Measurements from ENCODE around the gene KIRREL3. TPM values are rescaled to one million over a fixed set of nuclear protein-coding genes. Genes with fewer than 3 reads are reported as not detected.

Gene KIRREL3
- total and polyA plus RNA-seq, 2 of the 8 experiments (the other 6 are each of a cell fraction or from before 2014, with no cell fraction given): 0.29 to 0.32 TPM

DNA sequence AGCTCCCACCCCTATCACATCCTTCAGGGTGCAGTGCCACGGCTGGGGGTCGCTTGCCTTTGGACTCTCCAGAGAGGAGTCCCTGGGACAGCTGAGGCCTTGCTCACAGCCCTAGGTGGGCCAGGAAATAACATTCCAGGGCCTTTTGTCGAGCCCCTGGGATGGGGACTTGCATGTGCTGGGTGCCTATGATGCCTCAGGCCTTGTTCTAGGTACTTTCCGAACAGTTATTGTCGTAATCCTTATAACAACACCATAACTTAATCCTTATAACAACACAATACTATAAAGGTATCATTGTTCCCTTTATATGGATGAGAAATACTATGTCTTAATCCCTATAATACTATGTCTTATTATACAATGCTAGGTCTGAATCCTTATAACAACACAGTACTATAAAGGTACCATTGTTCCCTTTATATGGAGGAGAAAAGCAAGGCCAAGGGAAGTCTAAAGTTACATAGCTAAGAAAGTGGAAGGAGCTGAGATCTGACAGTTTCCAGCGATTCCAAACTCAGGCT is 408.5 kb downstream of the KIRREL3 start:
- FAIRE-seq: no peak
- Histone ChIP-seq H3K27me3 (replicated peaks in 1 of 4; ENCODE audit: control insufficient read depth in 3 of 4, extremely low read depth in 1 of 4, insufficient read depth in 3 of 4, low read length in 3 of 4) (no peaks in the 10 kb centered on the region), H2AFZ (ENCODE audit: low read length) (no peak overlapping the region), H3K27ac (ENCODE audit: low read depth, low read length) (no peak overlapping the region), H3K4ac (replicated peaks; ENCODE audit: insufficient read length, low read depth, low read length) (no peak overlapping the region), H4K8ac (ENCODE audit: extremely low read depth, insufficient read depth, low read length) (no peak overlapping the region), H4K5ac (ENCODE audit: insufficient read length, low read depth, low read length) (no peak overlapping the region), H2BK12ac (ENCODE audit: low read depth, low read length) (0 out of 2 replicates have a peak overlapping the region, but pooled peaks have one; percentile 46), H3K18ac (ENCODE audit: extremely low read depth, low read length) (0 out of 2 replicates have a peak overlapping the region, but pooled peaks have one; percentile 9), H2BK15ac (ENCODE audit: low read length) (no peak overlapping the region), H3K36me3 (ENCODE audit: control insufficient read depth in 2 of 4, insufficient read depth in 4 of 4, low read length in 3 of 4) (no peaks in the 10 kb centered on the region), H2AK5ac (ENCODE audit: low read depth, low read length) (no peak overlapping the region), H3K4me2 (ENCODE audit: insufficient read depth in 1 of 2, low read depth in 2 of 2, low read length in 2 of 2) (peak overlapping the region in 1 of 2 experiments; percentile 5; a peak in 1 of 4 replicates), H3K14ac (ENCODE audit: insufficient read length) (no peak overlapping the region), H3K79me2 (ENCODE audit: control insufficient read depth in 1 of 2, insufficient read depth in 2 of 2, low read length in 2 of 2) (no peaks in the 10 kb centered on the region), H3K79me1 (ENCODE audit: low read depth, low read length) (no peaks in the 10 kb centered on the region), H3K23me2 (ENCODE audit: low read depth, low read length) (no peaks in the 10 kb centered on the region), H4K91ac (replicated peaks; ENCODE audit: insufficient read length, low read length) (no peak overlapping the region), H2BK120ac (replicated peaks; ENCODE audit: low read depth, low read length) (no peak overlapping the region), H3K23ac (ENCODE audit: insufficient read length) (no peak overlapping the region), H3K4me1 (replicated peaks in 1 of 4; ENCODE audit: control insufficient read depth in 3 of 4, insufficient read depth in 4 of 4, low read length in 3 of 4) (peaks cover 0 to 28% (median 15%) of the 10 kb centered on the region in 4 experiments; a peak in 5 of 7 replicates), H3K9ac (replicated peaks in 1 of 4; ENCODE audit: extremely low read depth in 1 of 4, low read depth in 3 of 4, low read length in 3 of 4) (no peak overlapping the region), H4K20me1 (replicated peaks in 1 of 2; ENCODE audit: control insufficient read depth in 1 of 2, insufficient read depth in 2 of 2, low read length in 2 of 2) (no peaks in the 10 kb centered on the region), H2BK20ac (ENCODE audit: low read length) (no peak overlapping the region), H3K56ac (replicated peaks; ENCODE audit: insufficient read length, low read depth, low read length) (no peak overlapping the region), H2BK5ac (ENCODE audit: low read depth, low read length) (no peak overlapping the region), H3K9me3 (ENCODE audit: insufficient read depth in 2 of 2, low read depth in 1 of 2, low read length in 1 of 2) (no peaks in the 10 kb centered on the region), H3K4me3 (ENCODE audit: extremely low read depth in 1 of 4, insufficient read depth in 2 of 4, low read depth in 3 of 4, low read length in 4 of 4) (no peak overlapping the region)
- DNase-seq (ENCODE audit: low read depth in 1 of 2, low spot score in 2 of 2): no peak
- ChIA-PET CTCF (ENCODE audit: partially characterized antibody) (interaction anchor here (0.8 to 13.6 kb wide), 8 partner anchors 9 to 150 kb away, joined by 3 to 143 read pairs (median 4); no protein-coding TSS in a partner anchor), POLR2A (ENCODE audit: partially characterized antibody) (no interaction called here)
- 87% methylated on average over 6 of the region's 6 CpGs; no CpG with 5 or more reads in 1 of the 2 experiments for WGBS, 2 experiments (ENCODE audit: extremely low coverage in 1 of 2, insufficient coverage in 1 of 2, insufficient read length in 1 of 2, insufficient replicate concordance in 2 of 2, low coverage in 1 of 2, low lambda C conversion rate in 2 of 2, missing lambda C conversion rate in 1 of 2)
- no peak for TF ChIP-seq TAF1 (IDR thresholded peaks at IDR 0.05; ENCODE audit: low read depth, low read length)
- TF ChIP-seq SUZ12 (IDR thresholded peaks at IDR 0.05; ENCODE audit: low read length): no peak
- no peak for TF ChIP-seq RFX5 (IDR thresholded peaks at IDR 0.05; ENCODE audit: borderline replicate concordance, low read depth, low read length)
- no peak for TF ChIP-seq SP4 (IDR thresholded peaks at IDR 0.05; ENCODE audit: low read length)
- TF ChIP-seq YY1 (IDR thresholded peaks at IDR 0.05; ENCODE audit: low read depth, low read length): no peak
- TF ChIP-seq ASH2L (IDR thresholded peaks at IDR 0.05; ENCODE audit: low read length): no peak
- no peak for TF ChIP-seq JUN (IDR thresholded peaks at IDR 0.05; ENCODE audit: low read depth, low read length)
- no peak for TF ChIP-seq NANOG (IDR thresholded peaks at IDR 0.05; ENCODE audit: insufficient read depth, low read depth, low read length, poor library complexity, severe bottlenecking)
- TF ChIP-seq, protein P1, sequence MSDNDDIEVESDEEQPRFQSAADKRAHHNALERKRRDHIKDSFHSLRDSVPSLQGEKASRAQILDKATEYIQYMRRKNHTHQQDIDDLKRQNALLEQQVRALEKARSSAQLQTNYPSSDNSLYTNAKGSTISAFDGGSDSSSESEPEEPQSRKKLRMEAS (IDR thresholded peaks at IDR 0.05): no peak
- no peak for TF ChIP-seq ATF3 (IDR thresholded peaks at IDR 0.05; ENCODE audit: insufficient read depth, low read depth, low read length)
- TF ChIP-seq ATF2 (IDR thresholded peaks at IDR 0.05; ENCODE audit: low read length): no peak

All from H1 (cell line).